Stomach (tissue), 9 donors: ENCODE measurements around the gene ZNF324B. TPM values are rescaled to one million over a fixed set of nuclear protein-coding genes. Genes with fewer than 3 reads are reported as not detected.

Experiments
- DNase-seq, 2 donors: peaks; one replicate each; pipeline versions ENCODE4 v3.0.0 to v3.0.0-alpha.2; 2013 to 2019
- H3K27ac ChIP-seq, 5 donors: fragments of 200-600 bp in 4 of 5; sonication (generic) in 4 of 5; one replicate each; pipeline ENCODE4 v1.5.1; 2013 to 2019; ENCODE audit warnings: mild to moderate bottlenecking in 1 of 5, moderate library complexity in 1 of 5
- H3K27me3 ChIP-seq, 3 donors: fragments of 200-600 bp; sonication (generic); one replicate each; pipeline ENCODE4 v1.5.1; 2017 to 2019; ENCODE audit warnings: mixed run types in 1 of 3
- H3K36me3 ChIP-seq, 4 donors: fragments of 200-600 bp; sonication (generic); 1 replicate in 3 of 4; 2 replicates in 1 of 4; pipeline ENCODE4 v1.5.1; 2016 to 2019
- H3K4me1 ChIP-seq, 4 donors: fragments of 200-600 bp; sonication (generic); one replicate each; pipeline ENCODE4 v1.5.1; 2016 to 2019
- H3K4me3 ChIP-seq, 4 donors: fragments of 200-600 bp; sonication (generic) in 3 of 4; one replicate each; pipeline ENCODE4 v1.5.1; 2016 to 2019; ENCODE audit warnings: mild to moderate bottlenecking in 1 of 4
- H3K9me3 ChIP-seq, 4 donors: fragments of 200-600 bp; sonication (generic); one replicate each; pipeline ENCODE4 v1.5.1; 2016 to 2019
- EP300 ChIP-seq: sonication (generic); formaldehyde crosslinking; IDR thresholded peaks from one replicate; pipeline ENCODE4 v1.6.1; 2017; ENCODE audit warnings: antibody characterized with exemption
- POLR2A ChIP-seq, 4 donors: fragments of 450-650 bp; IDR thresholded peaks; one replicate each; pipeline ENCODE4 v1.6.1; 2016; ENCODE audit warnings: antibody characterized with exemption in 4 of 4, control low read depth in 2 of 4, mild to moderate bottlenecking in 1 of 4, moderate library complexity in 1 of 4
- POLR2AphosphoS5 ChIP-seq, 3 donors: sonication (generic); formaldehyde crosslinking; IDR thresholded peaks; one replicate each; pipeline ENCODE4 v1.6.1; 2016; ENCODE audit warnings: antibody characterized with exemption in 3 of 3
- WGBS, 5 donors: extraction: QIAGEN DNeasy Blood & Tissue Kit in 3 of 5; methylation state at CpG; one replicate each; pipeline versions ENCODE4 v1.1.5 to v1.1.7; 2013 to 2018; 5-methylcytosine and 5-hydroxymethylcytosine counted together
- intact Hi-C: fragments of 100-400 bp; cut with DNase I; formaldehyde crosslinking; loops from one replicate; pipeline ENCODE4 v1.15.1; 2023; ENCODE audit warnings: low total_unique reads
- polyA plus RNA-seq, 3 donors: library from polyadenylated mRNA; stranded (reverse); fragments of 200-250 nt; gene quantifications; one replicate each; pipeline ENCODE4 v1.2.3, GENCODE V29; 2013
- total RNA-seq, 5 donors: library from RNA; depleted of rRNA; stranded (reverse); fragments of >200 nt; gene quantifications; one replicate each; pipeline versions ENCODE4 v1.1.0 to v1.2.3, GENCODE V29; 2014 to 2016
- TF ChIP-seq, protein P1 (sequence below), 7 experiments: fragments of 450-650 bp in 4 of 7; fragments of 200-600 bp in 3 of 7; sonication (generic) in 3 of 7; IDR thresholded peaks; one replicate each; pipeline ENCODE4 v1.5.1; 2016 to 2019; ENCODE audit warnings: antibody characterized with exemption in 7 of 7, control low read depth in 2 of 7, mild to moderate bottlenecking in 1 of 7
- donor health status: healthy with polysubstance abuse.
- donor health status: Bipolar disorder and iron deficiency.
- donor health status: healthy.

The ZNF324B gene
- total and polyA plus RNA-seq, 8 donors: 0.58 to 12.6 (median 2.3) TPM; not detected in 1

DNA sequence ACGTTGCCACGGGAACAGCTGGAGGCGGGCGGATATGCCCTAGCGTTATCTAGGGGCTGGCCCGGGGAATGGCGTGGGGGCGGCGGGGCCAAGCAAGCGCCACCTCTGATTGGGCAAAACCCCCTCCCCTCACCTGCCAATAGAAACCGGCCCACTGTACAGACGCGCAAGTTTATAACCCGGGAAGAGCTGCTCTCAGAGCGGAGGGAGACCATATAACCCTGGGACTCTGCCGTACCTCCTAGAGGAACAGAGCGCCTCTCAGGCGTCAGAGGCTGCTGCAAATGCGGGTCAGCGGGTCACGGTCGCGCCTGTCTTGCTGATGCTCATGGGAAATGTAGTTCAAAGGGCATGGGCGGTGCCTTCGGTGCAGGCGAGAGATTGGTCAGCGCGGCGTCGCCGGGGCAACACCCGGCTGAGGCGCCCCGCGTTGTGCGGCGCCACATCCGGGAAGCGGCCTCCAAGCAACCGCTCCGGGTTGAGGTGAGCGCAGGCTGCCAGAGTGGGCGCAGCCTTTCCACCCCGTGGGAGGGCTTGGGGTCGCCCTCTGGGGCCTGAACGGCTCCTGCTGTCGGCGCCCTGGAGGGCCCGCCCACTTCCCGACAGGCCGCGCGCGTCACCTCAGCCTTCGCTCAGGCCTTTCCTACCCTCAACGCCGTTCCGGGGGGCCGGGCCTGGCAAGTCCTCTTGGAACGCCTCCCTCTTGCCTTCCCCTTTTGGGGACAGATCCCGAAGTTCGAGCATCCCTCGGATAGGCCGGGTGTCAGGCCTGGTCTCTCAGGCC, 24.5 kb downstream of the ZNF324B start, which contains the start of gene ZNF446:
Gene ZNF446 (plus strand): TSS at position 639 of the 784 bp plus-strand sequence. CDS start 867 bp downstream, outside the sequence.
- Histone ChIP-seq H3K4me3 (peak within 1 kb of the TSS; percentile 53 to 72 (median 62)), H3K36me3 (peaks cover 24 to 61% (median 54%) of the 10 kb centered on the region in 4 donors), H3K27ac (peak within 1 kb of the TSS; percentile 86 to 93 (median 90)), H3K9me3 (no peaks in the 10 kb centered on the region), H3K27me3 (no peaks in the 10 kb centered on the region), H3K4me1 (peaks cover 18 to 31% (median 23%) of the 10 kb centered on the region in 4 donors)
- TF ChIP-seq POLR2AphosphoS5 (IDR thresholded peaks at IDR 0.05): peak; percentile 35 to 89 (median 67)
- TF ChIP-seq POLR2A (IDR thresholded peaks at IDR 0.05): no peak
- peak; percentile 2 for TF ChIP-seq EP300
- intact Hi-C loops: no loop called here
- WGBS, 5 donors: 0 to 2% (median 0%) methylated on average over 8 to 64 of the region's 64 CpGs
- peak; percentile 97 to 99 for DNase-seq

DNA sequence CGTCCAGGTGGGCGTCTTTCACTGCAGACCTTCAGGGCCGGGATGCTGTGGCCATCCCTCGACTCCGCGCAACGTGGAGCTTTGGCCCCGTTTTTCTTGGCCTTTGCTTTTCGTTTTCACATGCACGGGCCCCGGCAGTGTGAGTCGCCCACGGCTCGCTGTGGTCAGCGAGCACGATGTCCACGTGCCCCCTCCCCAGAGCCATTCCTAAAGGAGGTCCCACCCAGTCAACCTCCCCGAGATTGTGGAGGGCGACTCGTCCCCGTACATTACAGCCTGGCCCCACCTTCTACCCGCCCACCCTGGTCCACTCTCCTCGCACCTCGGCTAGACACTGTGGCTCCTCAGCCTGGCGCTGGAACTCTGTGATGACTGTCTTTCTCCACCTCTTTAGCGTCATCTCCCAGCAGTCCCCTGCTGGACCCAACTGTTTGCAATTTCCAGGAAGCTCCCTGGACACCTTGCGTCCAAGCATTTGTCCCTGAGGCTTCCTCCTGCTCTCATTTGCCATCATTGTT, 25.1 kb downstream of the ZNF324B start:
- DNase-seq: peak in 1 of 2 donors; percentile 54
- H3K4me1 ChIP-seq: peaks cover 18 to 31% (median 23%) of the 10 kb centered on the region in 4 donors
- peak overlapping the region; percentile 86 to 93 (median 90) for H3K27ac ChIP-seq
- no peaks in the 10 kb centered on the region for H3K9me3 ChIP-seq
- no peaks in the 10 kb centered on the region for H3K27me3 ChIP-seq
- TF ChIP-seq POLR2AphosphoS5 (IDR thresholded peaks at IDR 0.05) (no peak), EP300 (no peak), POLR2A (IDR thresholded peaks at IDR 0.05) (no peak)
- TF ChIP-seq, protein P1, sequence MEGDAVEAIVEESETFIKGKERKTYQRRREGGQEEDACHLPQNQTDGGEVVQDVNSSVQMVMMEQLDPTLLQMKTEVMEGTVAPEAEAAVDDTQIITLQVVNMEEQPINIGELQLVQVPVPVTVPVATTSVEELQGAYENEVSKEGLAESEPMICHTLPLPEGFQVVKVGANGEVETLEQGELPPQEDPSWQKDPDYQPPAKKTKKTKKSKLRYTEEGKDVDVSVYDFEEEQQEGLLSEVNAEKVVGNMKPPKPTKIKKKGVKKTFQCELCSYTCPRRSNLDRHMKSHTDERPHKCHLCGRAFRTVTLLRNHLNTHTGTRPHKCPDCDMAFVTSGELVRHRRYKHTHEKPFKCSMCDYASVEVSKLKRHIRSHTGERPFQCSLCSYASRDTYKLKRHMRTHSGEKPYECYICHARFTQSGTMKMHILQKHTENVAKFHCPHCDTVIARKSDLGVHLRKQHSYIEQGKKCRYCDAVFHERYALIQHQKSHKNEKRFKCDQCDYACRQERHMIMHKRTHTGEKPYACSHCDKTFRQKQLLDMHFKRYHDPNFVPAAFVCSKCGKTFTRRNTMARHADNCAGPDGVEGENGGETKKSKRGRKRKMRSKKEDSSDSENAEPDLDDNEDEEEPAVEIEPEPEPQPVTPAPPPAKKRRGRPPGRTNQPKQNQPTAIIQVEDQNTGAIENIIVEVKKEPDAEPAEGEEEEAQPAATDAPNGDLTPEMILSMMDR (IDR thresholded peaks at IDR 0.05): no peak
- peak overlapping the region; percentile 53 to 72 (median 62) for H3K4me3 ChIP-seq
- WGBS, 5 donors: 1 to 3% (median 2%) methylated on average over 21 to 27 of the region's 27 CpGs
- peaks cover 22 to 62% (median 56%) of the 10 kb centered on the region in 4 donors for H3K36me3 ChIP-seq
- intact Hi-C loops: no loop called here

DNA sequence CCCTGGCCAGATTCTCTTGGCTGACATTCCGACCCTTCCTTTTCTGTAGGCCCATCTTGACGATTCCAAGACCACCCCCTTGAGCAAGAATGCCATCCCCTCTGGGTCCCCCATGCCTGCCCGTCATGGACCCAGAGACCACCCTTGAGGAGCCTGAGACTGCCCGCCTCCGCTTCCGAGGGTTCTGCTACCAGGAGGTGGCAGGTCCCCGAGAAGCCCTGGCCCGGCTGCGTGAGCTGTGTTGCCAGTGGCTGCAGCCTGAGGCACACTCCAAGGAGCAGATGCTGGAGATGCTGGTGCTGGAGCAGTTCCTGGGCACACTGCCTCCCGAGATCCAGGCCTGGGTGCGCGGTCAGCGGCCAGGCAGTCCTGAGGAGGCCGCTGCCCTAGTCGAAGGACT, 25.7 kb downstream of the ZNF324B start:
- DNase-seq: no peak
- H3K27ac ChIP-seq: peak overlapping the region in 4 of 5 donors; percentile 87 to 93 (median 91)
- H3K9me3 ChIP-seq: no peaks in the 10 kb centered on the region
- intact Hi-C loops: no loop called here
- H3K27me3 ChIP-seq: no peaks in the 10 kb centered on the region
- no peak for TF ChIP-seq POLR2A (IDR thresholded peaks at IDR 0.05)
- no peak for TF ChIP-seq POLR2AphosphoS5 (IDR thresholded peaks at IDR 0.05)
- TF ChIP-seq, protein P1 (IDR thresholded peaks at IDR 0.05): no peak
- TF ChIP-seq EP300: no peak
- WGBS, 5 donors: 84 to 94% (median 89%) methylated on average over 9 to 15 of the region's 15 CpGs
- peak overlapping the region in 3 of 4 donors; percentile 53 to 72 (median 66) for H3K4me3 ChIP-seq
- peaks cover 18 to 31% (median 23%) of the 10 kb centered on the region in 4 donors for H3K4me1 ChIP-seq
- H3K36me3 ChIP-seq: peaks cover 16 to 62% (median 52%) of the 10 kb centered on the region in 4 donors

DNA sequence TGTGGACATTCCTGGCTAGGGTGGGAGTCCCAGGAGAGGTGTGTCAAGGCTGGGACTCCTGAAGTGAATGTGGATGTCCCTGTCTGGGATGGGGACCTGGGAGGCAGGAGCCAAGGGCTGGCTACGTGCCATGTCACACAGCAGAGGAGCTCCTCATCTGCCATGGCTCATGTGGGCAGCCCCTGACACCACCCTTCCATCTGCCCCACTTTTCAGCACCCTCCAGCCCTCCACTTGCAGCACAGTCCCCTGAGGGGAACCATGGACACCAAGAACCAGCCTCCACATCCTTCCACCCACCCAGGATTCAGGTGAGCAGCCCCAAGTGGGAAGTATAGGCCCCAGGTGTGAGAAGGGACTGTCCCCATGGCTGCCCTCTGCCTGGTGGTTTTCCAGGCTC, 26.4 kb downstream of the ZNF324B start:
- no peak overlapping the region for H3K4me3 ChIP-seq
- TF ChIP-seq POLR2AphosphoS5 (IDR thresholded peaks at IDR 0.05) (no peak), EP300 (no peak), POLR2A (IDR thresholded peaks at IDR 0.05) (no peak)
- TF ChIP-seq, protein P1 (IDR thresholded peaks at IDR 0.05): no peak
- no peaks in the 10 kb centered on the region for H3K9me3 ChIP-seq
- no peak for DNase-seq
- H3K36me3 ChIP-seq: peaks cover 9 to 57% (median 47%) of the 10 kb centered on the region in 4 donors
- H3K27ac ChIP-seq: peak overlapping the region in 2 of 5 donors; percentile 87 to 93
- H3K4me1 ChIP-seq: peaks cover 18 to 31% (median 23%) of the 10 kb centered on the region in 4 donors
- no peaks in the 10 kb centered on the region for H3K27me3 ChIP-seq
- 92 to 100% (median 100%) methylated on average over 1 of the region's 1 CpG for WGBS, 5 donors
- intact Hi-C loops: no loop called here
